Measurements from ENCODE around the gene TGM2.

DNA sequence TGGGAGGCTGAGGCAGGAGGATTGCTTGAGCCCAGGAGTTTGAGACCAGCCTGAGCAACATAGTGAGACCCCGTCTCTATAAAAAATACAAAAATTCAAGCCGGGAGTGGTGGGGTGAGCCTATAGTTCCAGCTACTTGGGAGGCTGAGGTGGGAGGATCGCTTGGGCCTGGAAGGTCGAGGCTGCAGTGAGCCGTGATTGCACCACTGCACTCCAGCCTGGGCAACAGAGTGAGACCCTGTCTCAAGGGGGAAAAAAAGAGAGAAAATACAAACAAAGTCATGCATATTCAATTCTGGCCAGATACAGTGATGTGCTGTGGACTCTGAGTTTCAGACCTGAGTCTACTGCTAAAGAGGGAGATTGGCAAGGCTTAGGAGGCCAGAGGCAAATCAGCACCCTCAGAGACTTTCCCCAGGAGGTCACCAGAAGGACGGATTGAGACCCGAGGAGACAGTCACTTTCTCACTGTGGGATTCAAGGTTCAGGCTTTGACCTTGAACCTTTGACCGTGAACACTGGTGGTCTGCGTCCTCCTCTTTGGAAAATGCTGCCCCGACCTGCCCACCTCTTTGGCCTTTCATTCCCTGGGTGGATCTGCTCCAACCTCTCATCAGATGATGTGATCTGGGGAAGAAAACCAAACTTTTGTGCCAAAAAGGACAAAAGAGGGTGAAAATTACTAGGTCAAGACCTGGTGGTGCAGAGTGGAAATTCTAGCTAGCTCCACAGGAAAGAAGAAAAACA, 31.2 kb downstream of the TGM2 start:
- TF ChIP-seq POLR2AphosphoS5 (IDR thresholded peaks at IDR 0.05; ENCODE audit: low read depth, low read length), result no peak
- TF ChIP-seq, protein P1, sequence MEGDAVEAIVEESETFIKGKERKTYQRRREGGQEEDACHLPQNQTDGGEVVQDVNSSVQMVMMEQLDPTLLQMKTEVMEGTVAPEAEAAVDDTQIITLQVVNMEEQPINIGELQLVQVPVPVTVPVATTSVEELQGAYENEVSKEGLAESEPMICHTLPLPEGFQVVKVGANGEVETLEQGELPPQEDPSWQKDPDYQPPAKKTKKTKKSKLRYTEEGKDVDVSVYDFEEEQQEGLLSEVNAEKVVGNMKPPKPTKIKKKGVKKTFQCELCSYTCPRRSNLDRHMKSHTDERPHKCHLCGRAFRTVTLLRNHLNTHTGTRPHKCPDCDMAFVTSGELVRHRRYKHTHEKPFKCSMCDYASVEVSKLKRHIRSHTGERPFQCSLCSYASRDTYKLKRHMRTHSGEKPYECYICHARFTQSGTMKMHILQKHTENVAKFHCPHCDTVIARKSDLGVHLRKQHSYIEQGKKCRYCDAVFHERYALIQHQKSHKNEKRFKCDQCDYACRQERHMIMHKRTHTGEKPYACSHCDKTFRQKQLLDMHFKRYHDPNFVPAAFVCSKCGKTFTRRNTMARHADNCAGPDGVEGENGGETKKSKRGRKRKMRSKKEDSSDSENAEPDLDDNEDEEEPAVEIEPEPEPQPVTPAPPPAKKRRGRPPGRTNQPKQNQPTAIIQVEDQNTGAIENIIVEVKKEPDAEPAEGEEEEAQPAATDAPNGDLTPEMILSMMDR (IDR thresholded peaks at IDR 0.05), result no peak
